ENCODE data around the gene ZNF229. TPM values are rescaled to one million over a fixed set of nuclear protein-coding genes. Genes with fewer than 3 reads are reported as not detected.
"Not testable (repeated sequence)": the region's sequence is repeated elsewhere in the genome, so short reads cannot be mapped to it uniquely, and the experiment has no call there.

Gene ZNF229
- total and polyA plus RNA-seq, 11 donors = 2.5 to 11.1 (median 6.4) TPM

DNA sequence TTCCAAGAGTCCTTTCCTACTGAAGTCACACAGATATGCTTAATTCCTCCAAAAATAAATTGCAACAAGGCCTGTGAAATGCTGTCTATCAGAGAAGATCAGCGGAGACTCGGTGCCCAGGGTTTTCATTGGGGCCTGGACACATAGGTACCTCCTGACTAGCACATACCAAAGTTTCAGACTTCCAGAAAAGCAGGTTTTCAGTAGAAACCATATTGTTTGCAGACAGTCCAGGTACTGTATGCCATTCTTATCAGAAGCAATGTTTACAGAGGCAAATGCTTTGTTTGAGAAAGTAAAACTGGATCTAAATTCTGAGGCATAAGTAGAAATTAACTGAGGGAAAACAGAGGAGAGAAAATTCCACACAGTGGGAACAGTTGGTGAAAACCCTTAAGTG is 12.8 kb downstream of the ZNF229 start:
- DNase-seq = no peak
- ATAC-seq = no peak
- Histone ChIP-seq H3K27me3 (no peaks in the 10 kb centered on the region), H3K36me3 (peaks cover 0 to 100% (median 43%) of the 10 kb centered on the region in 9 donors), H3K27ac (no peak overlapping the region), H3K4me3 (no peak overlapping the region), H3K4me1 (no peaks in the 10 kb centered on the region), H3K9me3 (peaks cover 0 to 99% (median 63%) of the 10 kb centered on the region in 12 donors)
- 89 to 100% (median 92%) methylated on average over 2 of the region's 2 CpGs for WGBS, 4 donors
- intact Hi-C loops (cut with DNase I) = no loop called here
- TF ChIP-seq POLR2A (IDR thresholded peaks at IDR 0.05) = no peak
- TF ChIP-seq, protein P1, sequence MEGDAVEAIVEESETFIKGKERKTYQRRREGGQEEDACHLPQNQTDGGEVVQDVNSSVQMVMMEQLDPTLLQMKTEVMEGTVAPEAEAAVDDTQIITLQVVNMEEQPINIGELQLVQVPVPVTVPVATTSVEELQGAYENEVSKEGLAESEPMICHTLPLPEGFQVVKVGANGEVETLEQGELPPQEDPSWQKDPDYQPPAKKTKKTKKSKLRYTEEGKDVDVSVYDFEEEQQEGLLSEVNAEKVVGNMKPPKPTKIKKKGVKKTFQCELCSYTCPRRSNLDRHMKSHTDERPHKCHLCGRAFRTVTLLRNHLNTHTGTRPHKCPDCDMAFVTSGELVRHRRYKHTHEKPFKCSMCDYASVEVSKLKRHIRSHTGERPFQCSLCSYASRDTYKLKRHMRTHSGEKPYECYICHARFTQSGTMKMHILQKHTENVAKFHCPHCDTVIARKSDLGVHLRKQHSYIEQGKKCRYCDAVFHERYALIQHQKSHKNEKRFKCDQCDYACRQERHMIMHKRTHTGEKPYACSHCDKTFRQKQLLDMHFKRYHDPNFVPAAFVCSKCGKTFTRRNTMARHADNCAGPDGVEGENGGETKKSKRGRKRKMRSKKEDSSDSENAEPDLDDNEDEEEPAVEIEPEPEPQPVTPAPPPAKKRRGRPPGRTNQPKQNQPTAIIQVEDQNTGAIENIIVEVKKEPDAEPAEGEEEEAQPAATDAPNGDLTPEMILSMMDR (IDR thresholded peaks at IDR 0.05) = no peak

DNA sequence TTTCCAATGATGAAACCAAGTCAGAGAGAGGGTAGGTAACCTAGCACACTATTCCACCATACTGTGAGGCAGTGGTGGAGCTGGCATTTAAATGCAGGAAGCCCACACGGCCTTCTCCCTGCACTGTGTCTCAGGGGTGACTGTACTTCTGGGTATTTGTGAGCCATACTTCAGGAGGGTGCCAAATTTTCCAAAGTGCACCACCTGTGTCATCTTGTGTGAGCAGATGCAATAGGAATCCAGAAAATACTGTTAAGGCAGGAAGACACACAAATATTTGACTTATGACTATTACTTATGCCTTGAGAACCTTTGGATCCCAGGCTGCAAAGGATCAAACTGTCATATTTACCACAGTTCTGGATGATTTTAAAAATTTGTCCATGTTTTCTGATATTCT is 17.3 kb downstream of the ZNF229 start:
- ATAC-seq (no peak), DNase-seq (no peak)
- Histone ChIP-seq H3K27ac (no peak overlapping the region), H3K36me3 (peaks cover 4 to 95% (median 44%) of the 10 kb centered on the region in 9 donors), H3K9me3 (peaks cover 0 to 100% (median 78%) of the 10 kb centered on the region in 12 donors), H3K4me3 (no peak overlapping the region), H3K27me3 (no peaks in the 10 kb centered on the region), H3K4me1 (no peaks in the 10 kb centered on the region)
- WGBS, 4 donors = 87 to 95% (median 88%) methylated on average over 1 of the region's 1 CpG
- intact Hi-C loops (cut with DNase I) = no loop called here
- TF ChIP-seq, protein P1 (IDR thresholded peaks at IDR 0.05) = no peak
- no peak for TF ChIP-seq POLR2A (IDR thresholded peaks at IDR 0.05)

DNA sequence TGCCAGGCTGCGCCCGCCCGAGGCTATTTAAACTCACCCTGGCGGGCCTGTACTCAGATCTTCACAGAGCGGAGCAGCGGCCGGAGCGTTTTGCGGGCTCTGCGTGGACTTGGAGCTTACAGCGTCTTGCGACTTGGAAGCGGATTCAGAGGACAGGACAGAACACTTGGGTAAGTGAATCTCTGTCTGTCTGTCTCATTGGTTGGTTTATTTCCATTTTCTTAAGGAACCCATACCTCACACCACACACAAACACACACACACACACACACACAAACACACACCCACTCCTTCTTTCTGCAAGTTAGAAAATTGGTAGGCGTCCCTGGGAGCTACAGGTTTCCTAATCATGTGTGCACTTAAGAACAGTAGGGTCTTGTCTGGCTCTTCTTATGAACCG is 32.7 kb downstream of the ZNF229 start:
- intact Hi-C loops (cut with DNase I); H3K36me3 ChIP-seq; H3K4me1 ChIP-seq; H3K27ac ChIP-seq; H3K27me3 ChIP-seq; ATAC-seq; H3K4me3 ChIP-seq; DNase-seq: not testable (repeated sequence)
- H3K9me3 ChIP-seq = peaks cover 0 to 39% (median 19%) of the 10 kb centered on the region in 12 donors
- 81 to 93% (median 92%) methylated on average over 2 to 15 of the region's 15 CpGs for WGBS, 4 donors

DNA sequence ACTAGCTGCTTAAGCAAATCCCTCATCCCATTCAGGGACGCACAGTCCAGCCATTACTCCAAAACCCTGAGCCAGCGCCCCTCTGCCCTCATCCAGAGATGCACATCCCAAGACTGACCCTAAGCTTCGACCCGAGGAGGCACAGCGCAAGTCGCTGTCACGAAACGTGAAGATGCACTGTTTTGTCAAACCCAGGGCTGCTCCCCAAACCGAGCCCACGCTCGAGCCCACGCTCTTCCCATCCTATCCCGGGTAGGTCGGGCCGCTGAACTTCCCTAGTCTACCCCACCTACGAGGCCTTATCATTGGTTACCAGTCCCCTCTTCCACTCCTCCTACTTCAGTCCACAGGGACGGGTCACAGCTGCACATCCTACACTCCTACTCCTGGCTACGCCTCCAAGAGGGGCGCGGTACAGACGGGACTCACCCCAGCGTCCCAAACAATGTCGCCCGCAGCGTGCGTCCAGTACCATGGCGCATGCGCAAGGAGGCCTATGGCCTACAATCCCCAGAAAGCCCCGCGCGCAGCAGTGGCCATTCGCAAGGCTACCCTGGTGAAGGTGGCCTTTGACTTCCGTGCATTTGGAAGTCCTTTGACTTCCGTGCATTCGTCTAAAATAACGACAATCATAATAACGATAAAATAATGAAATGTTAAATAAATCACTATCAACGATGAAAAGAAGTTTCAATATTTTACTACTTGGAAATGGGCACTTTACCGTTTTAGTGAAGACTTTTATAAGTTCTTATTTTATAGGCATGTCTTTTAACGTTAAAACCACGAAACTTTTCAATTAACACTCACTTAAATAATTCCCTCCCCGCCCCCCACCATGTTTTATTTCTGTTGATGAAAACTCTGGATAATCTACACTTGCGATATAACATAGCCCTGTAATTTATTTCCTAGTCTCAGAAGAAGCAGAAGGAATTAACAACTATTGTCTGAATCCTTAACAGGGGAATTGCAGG is 46.8 kb downstream of the ZNF229 start, which contains the start of gene ZNF285:
Gene ZNF285, minus strand, starts transcription at position 470 of the 977 bp plus-strand sequence. CDS start 4,395 bp downstream, outside the sequence.
- H3K27me3 ChIP-seq = no peaks in the 10 kb centered on the region
- TF ChIP-seq POLR2A (IDR thresholded peaks at IDR 0.05) = peak in 1 of 2 donors; percentile 23
- TF ChIP-seq, protein P1 (IDR thresholded peaks at IDR 0.05) = no peak
- peaks cover 0 to 4% (median 0%) of the 10 kb centered on the region in 12 donors for H3K4me1 ChIP-seq
- intact Hi-C loops (cut with DNase I) = loop anchor here in 2 of 10 donors (1.0 to 5.0 kb wide), 3 partner anchors 44 to 46 kb away; partner anchors contain the start of genes ZNF112 (in 2 of the 2) and ZNF229 (in 1 of the 2)
- H3K36me3 ChIP-seq = peaks cover 0 to 7% (median 0%) of the 10 kb centered on the region in 9 donors
- H3K27ac ChIP-seq = peak within 1 kb of the TSS in 10 of 12 donors; percentile 6 to 66 (median 56)
- peaks cover 0 to 32% (median 15%) of the 10 kb centered on the region in 12 donors for H3K9me3 ChIP-seq
- DNase-seq (peak; percentile 95 to 98 (median 97)), ATAC-seq (peak; percentile 99 to 100 (median 100))
- 6 to 8% (median 7%) methylated on average over 38 to 43 of the region's 43 CpGs for WGBS, 4 donors
- H3K4me3 ChIP-seq = peak within 1 kb of the TSS; percentile 44 to 74 (median 60)

DNA sequence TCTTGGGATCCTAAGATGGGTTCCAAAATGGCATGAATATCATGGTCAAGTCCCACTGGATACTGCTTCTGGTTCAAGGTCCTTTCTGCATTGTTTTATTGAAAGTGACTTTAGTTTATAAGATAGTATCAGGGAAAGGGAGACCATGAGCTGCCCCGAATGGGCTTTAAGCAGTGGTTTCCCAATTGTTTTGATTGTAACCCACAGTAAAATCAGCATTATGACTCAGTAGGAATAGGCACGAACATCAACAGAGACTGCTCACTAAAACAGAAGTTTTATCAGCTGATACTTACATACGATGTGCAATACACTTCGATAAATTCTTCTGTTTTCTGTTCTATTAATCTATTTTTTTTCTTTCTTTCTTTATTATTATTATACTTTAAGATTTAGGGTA is 59.0 kb downstream of the ZNF229 start:
- H3K36me3 ChIP-seq = peaks cover 0 to 69% (median 40%) of the 10 kb centered on the region in 9 donors
- 95 to 97% (median 96%) methylated on average over 4 of the region's 4 CpGs for WGBS, 4 donors
- peaks cover 0 to 42% (median 3%) of the 10 kb centered on the region in 12 donors for H3K9me3 ChIP-seq
- H3K27me3 ChIP-seq; ATAC-seq; H3K4me3 ChIP-seq; intact Hi-C loops (cut with DNase I); H3K27ac ChIP-seq; H3K4me1 ChIP-seq; DNase-seq: not testable (repeated sequence)
